ENCODE results near the gene PRKN. TPM values are rescaled to one million over a fixed set of nuclear protein-coding genes. Genes with fewer than 3 reads are reported as not detected.

Gene PRKN
- total RNA-seq, 1 experiment from 2014 or later, result 2.0 TPM

DNA sequence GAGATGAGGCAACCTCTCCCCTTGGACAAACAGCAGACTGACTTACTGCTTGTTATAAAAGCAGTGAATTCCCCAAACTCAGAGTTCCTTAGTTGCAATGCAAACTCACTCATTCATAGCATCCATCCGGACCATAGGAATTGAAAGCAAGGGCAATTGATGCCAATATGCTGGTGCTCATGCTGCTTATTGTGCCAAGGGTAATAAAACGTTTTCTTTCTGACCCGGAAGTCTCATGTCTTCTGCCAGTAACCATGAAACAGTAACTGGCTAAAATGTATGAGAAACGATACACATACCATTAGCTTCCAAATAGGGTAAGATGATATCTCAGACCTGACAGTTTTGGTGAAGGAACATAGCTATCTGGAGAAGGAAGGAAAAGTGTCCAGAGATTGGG, 18.1 kb downstream of the PRKN start:
- no peaks in the 10 kb centered on the region for H3K27me3 ChIP-seq (ENCODE audit: insufficient read depth, low read length)
- no peak overlapping the region for H4K91ac ChIP-seq (ENCODE audit: insufficient read length, low read depth, low read length)
- H2BK12ac ChIP-seq (ENCODE audit: insufficient read length, low read depth, low read length), result no peak overlapping the region
- Mint-ChIP-seq H3K36me3 (ENCODE audit: insufficient read depth in 1 of 3, low read depth in 3 of 3) (peaks cover 0 to 11% (median 0%) of the 10 kb centered on the region in 3 experiments; a peak in 3 of 7 replicates), H3K27me3 (ENCODE audit: low read depth) (no peaks in the 10 kb centered on the region), H3K9me3 (peaks cover 4 to 7% of the 10 kb centered on the region in 2 experiments; a peak in 3 of 5 replicates), H3K27ac (no peak overlapping the region), H3K4me1 (peaks cover 6 to 15% of the 10 kb centered on the region in 2 experiments), H3K4me3 (no peak overlapping the region)
- H3K4ac ChIP-seq (ENCODE audit: low read depth, low read length), result no peak overlapping the region
- no peak overlapping the region for H2BK15ac ChIP-seq (ENCODE audit: low read depth, low read length)
- DNase-seq, result no peak
- no peaks in the 10 kb centered on the region for H3K4me1 ChIP-seq (ENCODE audit: insufficient read depth, low read length)
- H2AK5ac ChIP-seq (ENCODE audit: insufficient read length, low read length), result no peak overlapping the region
- no peaks in the 10 kb centered on the region for H4K20me1 ChIP-seq (ENCODE audit: control insufficient read depth, insufficient read depth, insufficient read length)
- no peak overlapping the region for H4K8ac ChIP-seq (replicated peaks; ENCODE audit: insufficient read length, low read depth, low read length)
- no CpG with 5 or more reads among the region's 4 CpGs for WGBS (ENCODE audit: extremely low coverage, insufficient read length, low lambda C conversion rate)
- no peak overlapping the region for H2BK20ac ChIP-seq (ENCODE audit: low read depth, low read length, poor library complexity, severe bottlenecking)
- no peak overlapping the region for H2BK5ac ChIP-seq (ENCODE audit: insufficient read length, low read length)
- TF ChIP-seq, protein P1, sequence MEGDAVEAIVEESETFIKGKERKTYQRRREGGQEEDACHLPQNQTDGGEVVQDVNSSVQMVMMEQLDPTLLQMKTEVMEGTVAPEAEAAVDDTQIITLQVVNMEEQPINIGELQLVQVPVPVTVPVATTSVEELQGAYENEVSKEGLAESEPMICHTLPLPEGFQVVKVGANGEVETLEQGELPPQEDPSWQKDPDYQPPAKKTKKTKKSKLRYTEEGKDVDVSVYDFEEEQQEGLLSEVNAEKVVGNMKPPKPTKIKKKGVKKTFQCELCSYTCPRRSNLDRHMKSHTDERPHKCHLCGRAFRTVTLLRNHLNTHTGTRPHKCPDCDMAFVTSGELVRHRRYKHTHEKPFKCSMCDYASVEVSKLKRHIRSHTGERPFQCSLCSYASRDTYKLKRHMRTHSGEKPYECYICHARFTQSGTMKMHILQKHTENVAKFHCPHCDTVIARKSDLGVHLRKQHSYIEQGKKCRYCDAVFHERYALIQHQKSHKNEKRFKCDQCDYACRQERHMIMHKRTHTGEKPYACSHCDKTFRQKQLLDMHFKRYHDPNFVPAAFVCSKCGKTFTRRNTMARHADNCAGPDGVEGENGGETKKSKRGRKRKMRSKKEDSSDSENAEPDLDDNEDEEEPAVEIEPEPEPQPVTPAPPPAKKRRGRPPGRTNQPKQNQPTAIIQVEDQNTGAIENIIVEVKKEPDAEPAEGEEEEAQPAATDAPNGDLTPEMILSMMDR (conservative IDR thresholded peaks at IDR 0.05), result no peak
- H3K79me2 ChIP-seq (ENCODE audit: insufficient read depth, low read length), result no peaks in the 10 kb centered on the region
- no peak overlapping the region for H3K23ac ChIP-seq (ENCODE audit: insufficient read length, low read depth, low read length)
- H3K23me2 ChIP-seq (ENCODE audit: insufficient read length, low read depth, low read length, poor library complexity, severe bottlenecking), result no peaks in the 10 kb centered on the region
- no peak overlapping the region for H3K9ac ChIP-seq (ENCODE audit: extremely low read depth, insufficient read length, low read length)
- H3K14ac ChIP-seq (ENCODE audit: insufficient read depth, low read length), result no peak overlapping the region
- no peak overlapping the region for H3K18ac ChIP-seq (ENCODE audit: insufficient read length, low read depth, low read length)
- no peak overlapping the region for H4K5ac ChIP-seq (ENCODE audit: insufficient read length, low read depth, low read length)
- H2AFZ ChIP-seq (ENCODE audit: low read length), result no peak overlapping the region
- H3K9me3 ChIP-seq (ENCODE audit: control insufficient read depth, low read depth, low read length), result no peaks in the 10 kb centered on the region
- H3K79me1 ChIP-seq (ENCODE audit: insufficient read depth, low read depth, low read length, poor library complexity, severe bottlenecking), result no peaks in the 10 kb centered on the region
- no peak overlapping the region for H2BK120ac ChIP-seq (ENCODE audit: low read depth, low read length, poor library complexity, severe bottlenecking)
- no peak overlapping the region for H3T11ph ChIP-seq (ENCODE audit: low read length)
- no peak overlapping the region for H3K27ac ChIP-seq (ENCODE audit: insufficient read length, low read depth, low read length)
- H3K4me2 ChIP-seq (ENCODE audit: insufficient read depth, insufficient read length, low read length), result no peak overlapping the region
- H3K56ac ChIP-seq (ENCODE audit: insufficient read length, low read depth, low read length), result no peak overlapping the region
